ENCODE data around the gene MYH15. TPM values are rescaled to one million over a fixed set of nuclear protein-coding genes. Genes with fewer than 3 reads are reported as not detected.

Gene MYH15
- total and polyA plus RNA-seq, 2 of the 8 experiments (the other 6 are each of a cell fraction or from before 2014, with no cell fraction given) = under 0.01 TPM; not detected in 1

- TF ChIP-seq CHD7 (IDR thresholded peaks at IDR 0.05; ENCODE audit: insufficient replicate concordance, low read length) = no peak
- TF ChIP-seq RXRA (IDR thresholded peaks at IDR 0.05; ENCODE audit: insufficient read depth, low read depth, low read length) = no peak
- no peak for TF ChIP-seq CREB1 (IDR thresholded peaks at IDR 0.05)
Observed at GRCh38 chr3:108447096-108447847, 63.1 kb downstream of the MYH15 start (continued).
